ENCODE results near the gene XDH.

Gene XDH

DNA sequence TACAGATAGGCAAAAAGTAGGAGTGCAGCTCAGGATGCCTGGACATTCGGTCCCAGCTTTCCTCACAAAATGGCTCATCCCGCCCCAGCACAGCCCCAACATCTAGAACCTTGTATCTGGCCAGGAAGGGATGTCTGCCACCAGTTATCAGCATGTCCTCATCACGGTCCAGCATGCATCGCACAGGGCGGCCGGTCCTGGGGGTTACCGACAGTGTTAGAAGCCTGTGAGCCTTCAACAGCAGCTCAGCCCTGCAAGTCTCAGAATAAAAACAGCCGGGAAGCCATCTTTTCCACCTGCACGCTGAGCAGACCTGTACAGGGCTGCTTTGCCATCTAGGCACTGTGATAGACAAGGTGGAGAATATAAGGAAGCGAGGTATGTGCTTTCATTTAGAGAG, 49.2 kb downstream of the XDH start:
- no peak for DNase-seq (ENCODE audit: low read depth)

DNA sequence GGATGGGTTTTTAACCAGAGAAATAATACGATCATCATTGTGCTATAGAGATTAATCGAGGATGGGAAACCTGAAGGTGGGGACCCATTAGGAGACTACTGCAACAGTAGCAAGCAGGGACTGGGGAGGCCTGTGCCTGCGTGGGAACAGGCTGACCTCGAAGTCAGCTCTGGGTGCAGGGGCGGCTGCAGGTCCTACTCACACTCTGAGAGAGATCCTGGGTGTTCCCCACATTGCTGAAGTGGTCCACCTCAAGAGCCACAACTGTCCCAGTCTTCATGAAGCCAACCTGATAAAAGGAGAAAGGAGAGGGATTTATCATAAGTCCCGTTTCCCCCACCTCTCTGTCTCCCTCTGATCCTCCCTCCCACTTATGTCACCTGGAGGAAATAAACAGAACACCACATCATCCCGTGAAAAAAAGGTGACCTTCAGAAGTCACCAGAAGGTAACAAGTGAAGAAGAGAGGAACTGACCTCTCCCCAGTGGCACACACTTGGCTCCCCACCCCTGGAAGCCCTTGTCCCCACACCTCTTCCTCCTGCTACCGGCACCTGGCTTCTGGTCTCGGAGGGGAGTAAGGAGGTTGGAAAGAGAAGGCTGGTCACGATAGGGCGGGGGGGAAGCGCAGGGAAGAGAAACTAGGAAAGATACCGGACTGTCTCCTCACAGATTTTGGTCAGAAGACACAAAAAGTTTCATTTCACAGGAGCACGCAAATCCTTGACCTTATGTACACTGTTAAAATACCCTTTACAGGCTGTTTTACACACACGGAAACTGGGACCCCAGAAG, 50.4 kb downstream of the XDH start:
- no peak for DNase-seq (ENCODE audit: low read depth)

DNA sequence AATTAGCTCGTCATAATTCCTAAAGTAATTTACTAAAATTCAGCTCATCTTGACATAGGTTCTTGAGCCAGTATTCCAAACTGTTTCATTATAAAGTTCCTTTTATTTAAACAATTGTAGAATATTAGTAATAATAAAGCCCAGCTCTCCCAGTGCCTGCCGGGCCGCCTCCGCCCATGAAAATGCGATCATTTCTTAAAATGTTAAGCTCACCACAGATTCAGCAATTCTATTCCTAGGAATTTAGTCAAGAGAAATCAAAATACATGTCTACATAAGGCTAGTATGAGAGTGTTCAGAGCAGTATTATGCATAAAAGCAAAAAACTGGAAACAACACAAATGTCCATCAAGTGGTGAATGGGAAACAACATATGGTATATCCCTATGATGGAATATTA, 52.0 kb downstream of the XDH start:
- no peak for DNase-seq (ENCODE audit: low read depth)

GRCh38 chr2:31359229-31359628, 55.3 kb downstream of the XDH start:
- no peak for DNase-seq (ENCODE audit: low read depth)

- no peak for DNase-seq (ENCODE audit: low read depth)
These were observed 59.7 kb downstream of the XDH start for GRCh38 chr2:31354837-31355236.

DNA sequence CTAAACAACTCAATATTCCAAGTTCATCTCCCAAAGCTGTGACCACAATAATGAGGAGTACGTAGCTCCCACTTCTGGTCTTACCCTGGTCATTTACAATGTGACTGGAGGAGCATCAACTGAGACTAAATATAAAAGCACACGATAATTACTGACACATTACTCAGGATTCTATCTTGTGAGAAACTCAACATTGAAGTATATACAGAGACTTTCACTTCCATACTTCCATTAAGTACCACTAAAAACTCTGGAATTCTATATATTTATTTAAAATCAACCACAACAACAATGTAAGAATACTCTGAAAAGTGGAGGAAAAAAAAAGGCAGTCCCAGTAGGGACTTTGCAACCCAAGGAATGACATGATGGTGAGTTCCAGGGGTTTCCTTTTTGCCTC, 61.4 kb downstream of the XDH start:
- no peak for DNase-seq (ENCODE audit: low read depth)

DNA sequence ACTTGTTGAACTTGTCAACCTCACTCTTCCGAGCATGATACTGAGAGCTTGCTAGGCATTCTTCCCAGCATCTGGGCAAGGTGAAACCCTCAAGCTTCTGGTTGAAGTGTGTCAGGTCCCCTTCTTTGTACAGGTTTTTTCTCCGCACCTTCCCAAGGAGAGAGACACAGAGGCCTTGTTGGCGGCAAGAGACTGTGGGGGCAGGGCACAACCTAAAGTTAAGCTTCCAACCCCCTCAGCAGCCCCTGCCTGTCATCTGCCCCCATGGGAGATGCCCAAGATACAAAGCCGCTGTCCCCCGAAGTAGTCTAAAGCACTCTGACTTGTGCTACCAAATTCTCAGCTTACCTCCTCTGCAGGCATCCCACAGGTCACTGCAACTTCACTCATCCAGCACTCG, 64.9 kb downstream of the XDH start:
- DNase-seq (ENCODE audit: low read depth) = no peak

DNA sequence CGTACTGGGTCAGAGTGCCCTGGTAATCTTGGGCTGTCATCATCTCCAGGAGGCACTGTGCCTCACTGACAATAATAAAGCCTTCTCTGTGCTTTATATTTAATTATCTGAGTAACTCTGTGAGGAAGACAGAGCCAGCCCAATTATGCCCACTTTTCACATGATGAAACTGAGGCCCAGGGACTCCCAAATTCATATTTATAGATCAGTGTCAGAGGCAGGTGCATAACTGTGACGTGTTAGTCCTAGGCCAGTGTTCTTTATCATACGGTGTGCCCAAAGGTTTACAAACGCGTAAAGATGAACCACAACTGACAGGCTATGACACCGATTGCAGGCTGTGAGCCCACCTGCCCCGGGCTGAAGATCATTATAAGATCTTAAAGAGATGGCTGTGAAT, 65.4 kb downstream of the XDH start:
- DNase-seq (ENCODE audit: low read depth) = no peak

GRCh38 chr2:31348618-31349017, 65.9 kb downstream of the XDH start:
- no peak for DNase-seq (ENCODE audit: low read depth)

DNA sequence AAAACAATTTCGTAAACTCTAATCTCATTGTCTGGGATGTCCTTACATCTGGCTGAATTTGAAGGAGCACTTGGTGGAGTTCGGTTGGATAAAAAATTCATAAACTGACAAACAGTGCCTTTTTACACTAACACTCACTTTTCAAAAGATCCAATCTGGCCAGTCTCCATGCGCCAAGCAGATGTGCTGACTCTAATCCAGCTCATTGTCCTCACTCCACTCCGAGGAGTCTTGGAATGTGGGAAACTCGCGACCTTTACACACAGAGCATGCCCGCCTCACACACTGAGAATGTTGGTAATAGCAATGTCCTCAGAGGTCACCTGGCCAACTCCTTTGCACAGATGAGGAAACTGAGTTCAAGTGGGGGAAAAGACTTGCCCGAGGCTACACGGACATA, 66.8 kb downstream of the XDH start:
- no peak for DNase-seq (ENCODE audit: low read depth)

DNA sequence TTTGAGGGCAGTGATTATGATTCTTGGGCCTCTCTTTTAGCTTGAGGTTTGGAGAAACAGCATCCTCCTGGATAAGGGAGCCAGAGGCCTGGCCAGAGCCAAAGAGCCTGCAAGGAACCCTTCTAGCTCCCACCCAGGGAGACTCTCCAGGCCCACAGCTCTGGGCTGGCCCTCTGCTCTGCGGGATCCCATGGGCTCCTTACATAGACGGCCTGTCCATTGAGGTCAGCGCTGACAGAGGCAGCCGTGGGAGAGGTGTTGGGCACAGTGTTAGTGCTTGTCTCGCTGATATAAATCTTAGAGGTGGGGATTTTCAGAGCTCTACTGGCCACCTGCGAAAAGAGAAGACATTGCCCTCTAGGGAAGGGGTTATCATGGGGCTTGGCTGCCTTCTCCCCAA, 67.2 kb downstream of the XDH start:
- DNase-seq (ENCODE audit: low read depth) = no peak

- DNase-seq (ENCODE audit: low read depth) = no peak
These were observed 70.1 kb downstream of the XDH start for GRCh38 chr2:31344447-31344846.

DNA sequence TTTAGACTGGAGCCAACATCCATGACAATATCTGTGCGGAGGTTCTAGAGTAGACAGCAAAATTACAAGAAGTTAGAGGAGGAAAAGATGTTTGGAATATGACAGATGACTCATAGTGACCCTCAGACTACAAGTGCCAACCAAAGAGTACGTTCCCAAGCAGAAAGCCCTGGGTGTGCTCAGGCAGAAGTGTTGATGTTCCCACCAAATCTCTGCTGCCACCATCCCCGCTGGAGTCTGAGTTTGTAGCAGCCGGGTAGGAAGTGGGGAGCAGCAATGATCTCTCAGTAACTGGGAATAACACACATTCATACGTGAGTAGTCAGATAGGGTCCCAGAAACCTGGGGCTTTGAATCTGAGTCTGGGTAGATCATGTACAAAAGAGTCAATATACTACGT, 73.2 kb downstream of the XDH start:
- no peak for DNase-seq (ENCODE audit: low read depth)

DNA sequence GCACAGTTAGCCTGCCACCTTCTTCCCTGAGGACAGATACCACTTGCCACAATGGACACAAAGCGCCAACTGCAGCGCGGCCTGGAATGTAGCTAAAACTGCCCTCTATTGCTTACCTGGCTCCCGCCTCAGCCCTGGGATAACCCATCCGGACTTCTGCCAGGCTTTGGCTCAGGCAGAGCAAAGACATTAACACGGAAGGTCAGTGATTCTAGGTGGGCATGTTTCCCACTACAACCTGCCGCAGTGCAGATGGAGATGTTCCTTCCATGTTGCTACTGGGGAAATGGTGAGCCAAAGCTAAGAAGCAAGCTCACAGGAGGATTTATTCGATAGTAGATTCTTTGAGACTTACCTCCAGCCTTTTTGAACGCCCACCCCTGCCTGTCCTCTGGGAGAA, 74.8 kb downstream of the XDH start:
- no peak for DNase-seq (ENCODE audit: low read depth)

DNA sequence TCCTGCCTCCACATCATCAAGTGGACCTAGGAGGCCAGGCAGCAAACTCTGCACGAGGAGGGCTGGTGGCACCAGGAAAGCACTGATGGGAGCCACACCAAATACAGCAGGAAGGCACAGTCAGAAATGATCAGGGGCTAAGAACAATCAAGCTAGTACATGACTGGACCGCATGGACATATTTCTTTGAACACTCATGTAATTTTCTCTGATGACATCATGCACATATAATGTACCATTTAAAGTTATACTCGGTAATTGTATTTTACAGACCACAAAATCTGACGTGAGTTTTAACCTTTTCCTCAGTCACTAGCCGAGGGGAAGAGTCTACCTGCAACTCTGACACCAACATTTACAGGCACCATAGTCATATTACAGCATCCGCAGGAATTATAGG, 76.7 kb downstream of the XDH start:
- no peak for DNase-seq (ENCODE audit: low read depth)

- DNase-seq (ENCODE audit: low read depth) = no peak
These were observed 77.3 kb downstream of the XDH start for GRCh38 chr2:31337197-31337596.

DNA sequence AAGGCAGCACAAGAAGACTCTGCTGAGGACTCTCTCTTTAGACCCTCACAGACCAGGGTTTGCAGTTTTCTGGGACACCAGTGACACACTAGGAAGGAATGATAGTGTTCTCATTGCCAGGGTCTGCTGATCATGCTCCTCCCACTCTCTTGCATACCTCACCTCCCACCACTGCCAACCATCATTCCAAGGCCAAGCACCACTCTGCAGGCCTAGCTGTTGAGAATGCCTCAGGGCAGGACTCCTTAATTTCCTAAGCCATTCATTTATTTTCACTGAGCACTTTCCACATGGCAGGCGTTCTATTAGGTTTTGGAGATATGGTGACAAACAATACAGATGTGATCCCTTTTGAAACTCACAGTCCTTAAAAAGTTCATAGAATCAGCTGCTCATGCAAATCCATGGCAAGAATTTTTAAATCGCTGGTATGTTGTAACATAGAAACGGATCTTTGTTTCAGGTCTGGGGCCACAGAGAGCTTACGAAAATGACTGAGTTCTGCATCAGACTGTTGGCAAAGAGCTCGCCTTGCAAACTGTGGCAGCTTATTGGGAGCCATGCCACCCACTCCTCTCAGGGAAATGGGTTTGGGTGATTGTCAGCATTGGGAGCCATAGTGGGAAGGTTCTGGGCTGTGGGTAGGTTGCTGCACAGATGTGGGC, 78.5 kb downstream of the XDH start:
- DNase-seq (ENCODE audit: low read depth) = no peak

DNA sequence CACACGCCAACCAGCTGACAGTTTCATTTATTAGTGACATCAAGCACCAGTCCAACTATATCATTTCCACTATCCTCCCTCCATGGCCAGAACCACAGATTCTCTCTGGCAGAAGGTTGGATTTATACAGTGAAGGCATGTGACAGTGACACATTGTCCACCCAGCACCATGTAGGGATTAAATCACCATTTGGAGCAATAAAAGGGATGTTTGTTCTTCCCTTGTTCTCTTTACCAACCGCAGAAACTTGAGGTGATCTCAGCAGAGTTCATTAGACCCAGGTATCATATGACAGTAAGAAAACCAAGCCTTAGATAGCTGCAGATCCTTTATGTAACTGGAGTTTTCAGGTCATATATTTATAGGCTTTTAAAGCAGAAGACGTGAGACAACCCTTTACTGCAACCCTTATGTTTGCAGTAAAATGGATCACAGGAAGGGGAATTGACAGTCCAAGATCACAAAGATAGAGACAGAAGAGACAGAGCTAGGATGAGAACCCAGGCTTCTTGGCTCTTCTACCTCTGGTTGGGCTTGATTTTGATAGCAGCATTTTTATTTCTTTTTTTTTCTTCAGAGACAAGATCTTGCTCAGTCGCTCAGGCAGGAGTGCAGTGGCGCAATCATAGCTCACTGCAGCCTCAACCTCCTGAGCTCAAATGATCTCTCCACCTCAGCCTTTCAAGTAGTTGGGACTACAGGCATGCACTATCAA, 80.1 kb downstream of the XDH start:
- no peak for DNase-seq (ENCODE audit: low read depth)

GRCh38 chr2:31333527-31334183, 80.9 kb downstream of the XDH start:
- peak; percentile 57 for DNase-seq (ENCODE audit: low read depth)

DNA sequence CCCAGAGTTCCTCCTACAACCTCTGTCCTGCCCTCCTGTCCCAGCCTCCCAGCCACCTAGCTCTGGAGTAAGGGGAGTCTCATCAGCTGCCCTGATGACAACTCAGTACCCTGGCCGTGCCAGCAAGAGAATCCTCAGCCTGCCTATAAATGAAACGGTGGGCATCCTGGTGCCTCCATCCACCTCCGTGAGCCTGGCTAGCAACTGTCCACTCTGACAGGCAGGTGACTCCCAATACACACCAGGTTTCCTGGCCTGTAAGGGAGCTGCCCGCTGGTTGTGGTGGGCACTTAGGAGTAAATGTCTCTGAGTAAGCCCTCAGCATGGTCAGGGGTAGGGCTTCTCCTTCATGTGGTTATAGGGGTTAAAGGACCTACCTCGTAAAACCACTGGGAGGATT, 81.5 kb downstream of the XDH start:
- no peak for DNase-seq (ENCODE audit: low read depth)

DNA sequence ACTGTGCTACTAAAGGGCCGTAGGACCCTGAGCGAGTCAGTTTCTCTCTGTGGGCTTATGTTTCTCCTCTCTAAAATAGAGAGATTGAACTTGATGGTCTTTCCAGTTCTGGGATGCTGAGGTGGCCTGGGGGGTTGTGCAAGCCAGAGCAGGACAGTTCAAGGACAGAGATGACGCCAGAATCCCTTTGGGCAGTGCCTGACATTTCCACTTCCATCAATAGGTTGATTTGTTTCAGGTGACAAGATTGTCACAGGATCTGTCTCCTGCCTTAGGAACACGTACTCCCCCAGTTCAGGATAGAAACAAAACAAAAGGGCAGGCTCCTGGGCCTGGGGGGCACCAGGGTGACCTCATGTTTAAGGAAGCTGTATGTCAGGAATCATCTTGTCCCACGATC, 82.0 kb downstream of the XDH start:
- DNase-seq (ENCODE audit: low read depth) = no peak

DNA sequence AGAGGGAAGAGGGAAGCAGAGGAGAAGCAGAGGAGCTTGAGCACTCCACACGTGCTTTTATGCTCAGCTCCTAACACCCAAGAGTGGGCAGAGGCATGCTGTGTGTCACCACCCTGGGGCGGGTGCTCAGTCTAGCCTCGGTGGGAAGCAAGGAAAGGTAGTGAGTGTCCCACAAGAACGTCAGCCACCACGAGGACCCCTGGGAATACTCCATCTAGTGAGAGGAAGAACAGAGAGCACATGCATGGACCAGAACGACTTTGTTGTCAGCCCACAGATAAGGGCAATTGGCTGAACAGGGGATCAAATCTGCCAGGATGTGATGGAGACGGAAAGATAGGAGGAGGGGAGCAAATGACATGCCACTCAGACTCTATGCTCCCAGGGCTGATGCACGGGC, 83.4 kb downstream of the XDH start:
- DNase-seq (ENCODE audit: low read depth) = no peak
